ENCODE data around the gene TANGO6. TPM values are rescaled to one million over a fixed set of nuclear protein-coding genes. Genes with fewer than 3 reads are reported as not detected.

TANGO6 gene
- total RNA-seq, 1 experiment from 2014 or later, result 18.0 TPM

GRCh38 chr16:69087161-69087581 lies 243.8 kb downstream of the TANGO6 start:
- POLR2A ChIA-PET (ENCODE audit: low non-redundant PET), result no interaction called here
- Histone ChIP-seq H3K9me3 (ENCODE audit: low read depth, low read length, poor library complexity, severe bottlenecking) (no peaks in the 10 kb centered on the region), H3K4me3 (ENCODE audit: low read depth, low read length, poor library complexity, severe bottlenecking) (no peak overlapping the region), H3K27me3 (replicated peaks; ENCODE audit: insufficient read depth, low read depth, low read length, poor library complexity) (no peaks in the 10 kb centered on the region), H3K36me3 (ENCODE audit: insufficient read depth, low read length, poor library complexity, severe bottlenecking) (no peaks in the 10 kb centered on the region), H3K27ac (ENCODE audit: low read depth, low read length, poor library complexity, severe bottlenecking) (no peak overlapping the region), H3K4me1 (ENCODE audit: insufficient read depth, low read length, poor library complexity, severe bottlenecking) (no peaks in the 10 kb centered on the region)
- CTCF ChIA-PET, result no interaction called here
- TF ChIP-seq EZH2 (IDR thresholded peaks at IDR 0.05; ENCODE audit: borderline replicate concordance, low read depth, low read length, poor library complexity, severe bottlenecking) (no peak), CTCF (conservative IDR thresholded peaks at IDR 0.05; ENCODE audit: low read depth, low read length) (no peak)
- BruUV-seq (replicated peaks), result no TSS peak
- DNase-seq (ENCODE audit: low spot score), result no peak
- intact Hi-C loops (cut with micrococcal nuclease; ENCODE audit: unreplicated experiment), result no loop called here

- ChIA-PET CTCF (no interaction called here), POLR2A (ENCODE audit: low non-redundant PET) (no interaction called here)
- DNase-seq (ENCODE audit: low spot score), result no peak
- Histone ChIP-seq H3K4me3 (ENCODE audit: low read depth, low read length, poor library complexity, severe bottlenecking) (no peak overlapping the region), H3K9me3 (ENCODE audit: low read depth, low read length, poor library complexity, severe bottlenecking) (no peaks in the 10 kb centered on the region), H3K36me3 (ENCODE audit: insufficient read depth, low read length, poor library complexity, severe bottlenecking) (no peaks in the 10 kb centered on the region), H3K27me3 (replicated peaks; ENCODE audit: insufficient read depth, low read depth, low read length, poor library complexity) (no peaks in the 10 kb centered on the region), H3K4me1 (ENCODE audit: insufficient read depth, low read length, poor library complexity, severe bottlenecking) (no peaks in the 10 kb centered on the region), H3K27ac (ENCODE audit: low read depth, low read length, poor library complexity, severe bottlenecking) (no peak overlapping the region)
- TF ChIP-seq EZH2 (IDR thresholded peaks at IDR 0.05; ENCODE audit: borderline replicate concordance, low read depth, low read length, poor library complexity, severe bottlenecking) (no peak), CTCF (conservative IDR thresholded peaks at IDR 0.05; ENCODE audit: low read depth, low read length) (no peak)
- intact Hi-C loops (cut with micrococcal nuclease; ENCODE audit: unreplicated experiment), result no loop called here
- BruUV-seq (replicated peaks), result no TSS peak
These were observed 245.4 kb downstream of the TANGO6 start for GRCh38 chr16:69088684-69089083.

GRCh38 chr16:69089091-69089910 lies 246.0 kb downstream of the TANGO6 start:
- Histone ChIP-seq H3K9me3 (ENCODE audit: low read depth, low read length, poor library complexity, severe bottlenecking) (no peaks in the 10 kb centered on the region), H3K27ac (ENCODE audit: low read depth, low read length, poor library complexity, severe bottlenecking) (no peak overlapping the region), H3K4me1 (ENCODE audit: insufficient read depth, low read length, poor library complexity, severe bottlenecking) (no peaks in the 10 kb centered on the region), H3K4me3 (ENCODE audit: low read depth, low read length, poor library complexity, severe bottlenecking) (no peak overlapping the region), H3K27me3 (replicated peaks; ENCODE audit: insufficient read depth, low read depth, low read length, poor library complexity) (no peaks in the 10 kb centered on the region), H3K36me3 (ENCODE audit: insufficient read depth, low read length, poor library complexity, severe bottlenecking) (no peaks in the 10 kb centered on the region)
- CTCF ChIA-PET, result no interaction called here
- intact Hi-C loops (cut with micrococcal nuclease; ENCODE audit: unreplicated experiment), result no loop called here
- TF ChIP-seq CTCF (conservative IDR thresholded peaks at IDR 0.05; ENCODE audit: low read depth, low read length) (no peak), EZH2 (IDR thresholded peaks at IDR 0.05; ENCODE audit: borderline replicate concordance, low read depth, low read length, poor library complexity, severe bottlenecking) (no peak)
- POLR2A ChIA-PET (ENCODE audit: low non-redundant PET), result no interaction called here
- BruUV-seq (replicated peaks), result no TSS peak
- no peak for DNase-seq (ENCODE audit: low spot score)
